ENCODE measurements around the gene CCR7. TPM values are rescaled to one million over a fixed set of nuclear protein-coding genes. Genes with fewer than 3 reads are reported as not detected.
A peak's percentile ranks its signal among the peaks of the same experiment; 100 is the strongest.

The CCR7 gene
- polyA plus RNA-seq, 2 of the 4 experiments (the other 2 are of a cell fraction): 0.84 to 1.4 TPM

- Histone ChIP-seq H3K4me3 (no peak overlapping the region), H3K4me2 (no peak overlapping the region), H3K9me3 (no peaks in the 10 kb centered on the region), H3K4me1 (peaks cover 74% of the 10 kb centered on the region), H3K27ac (peak overlapping the region; percentile 97 to 99)
- DNase-seq (ENCODE audit: low read depth in 1 of 2, low spot score in 1 of 2): no peak
- TF ChIP-seq MAFK (IDR thresholded peaks at IDR 0.05; ENCODE audit: partially characterized antibody) (peak; percentile 35), JUN (IDR thresholded peaks at IDR 0.05) (no peak)
- no peak for ATAC-seq
- ChIA-PET CTCF (interaction anchor here (0.9 to 5.5 kb wide), 13 partner anchors 9 to 73 kb away, joined by 3 to 36 read pairs (median 4); no protein-coding TSS in a partner anchor), POLR2A (no interaction called here)
- FAIRE-seq: no peak
- WGBS (ENCODE audit: missing lambda C conversion rate): 90% methylated on average over 7 of the region's 7 CpGs
Observed at GRCh38 chr17:40514013-40514875, 51.0 kb downstream of the CCR7 start.

- Histone ChIP-seq H3K27ac (peak overlapping the region; percentile 97 to 99), H3K4me1 (peaks cover 61% of the 10 kb centered on the region), H3K4me2 (no peak overlapping the region), H3K9me3 (no peaks in the 10 kb centered on the region), H3K4me3 (no peak overlapping the region)
- ChIA-PET POLR2A (interaction anchor here (1.4 to 1.8 kb wide), 2 partner anchors 7 to 25 kb away, joined by 3 to 5 read pairs; no protein-coding TSS in a partner anchor), CTCF (interaction anchor here (0.9 to 5.5 kb wide), 14 partner anchors 8 to 141 kb away, joined by 3 to 36 read pairs (median 6); partner anchors contain the start of gene TNS4)
- FAIRE-seq (no peak), DNase-seq (ENCODE audit: low read depth in 1 of 2, low spot score in 1 of 2) (no peak), ATAC-seq (no peak)
- 83% methylated on average over 12 of the region's 12 CpGs for WGBS (ENCODE audit: missing lambda C conversion rate)
- TF ChIP-seq ATOH8 (CRISPR knock-in tag; IDR thresholded peaks at IDR 0.05; ENCODE audit: low read depth) (no peak), ELK1 (IDR thresholded peaks at IDR 0.05; ENCODE audit: low read depth, low read length) (no peak), ZC3H11A (IDR thresholded peaks at IDR 0.05) (no peak), CTCF (IDR thresholded peaks at IDR 0.05) (no peak), KDM1A (IDR thresholded peaks at IDR 0.05; ENCODE audit: low read depth) (no peak), EP300 (IDR thresholded peaks at IDR 0.05) (no peak), JUNB (IDR thresholded peaks at IDR 0.05) (no peak), PBX3 (IDR thresholded peaks at IDR 0.05) (no peak), GATA3 (IDR thresholded peaks at IDR 0.05; ENCODE audit: borderline replicate concordance) (no peak), EHMT2 (IDR thresholded peaks at IDR 0.05; ENCODE audit: low read depth) (no peak), EHF (CRISPR knock-in tag; IDR thresholded peaks at IDR 0.05) (no peak), REST (IDR thresholded peaks at IDR 0.05) (no peak), FOXS1 (CRISPR knock-in tag; IDR thresholded peaks at IDR 0.05) (no peak), RNF2 (IDR thresholded peaks at IDR 0.05; ENCODE audit: borderline replicate concordance, low read depth) (no peak), CBX8 (IDR thresholded peaks at IDR 0.05) (no peak), MAX (IDR thresholded peaks at IDR 0.05) (no peak)
Observed at GRCh38 chr17:40511667-40512220, 53.5 kb downstream of the CCR7 start.
